Choroid plexus epithelial cell (primary cell): ENCODE measurements around the gene ITPRIPL2.

Source experiments
- DNase-seq: peaks from one replicate; pipeline ENCODE4 v3.0.0-alpha.2; 2010; ENCODE audit warnings: low read depth
- H3K4me3 ChIP-seq: 2 replicates; pipeline ENCODE4 v1.5.1; 2011; ENCODE audit warnings: low read depth, mild to moderate bottlenecking, control low read depth, low read length, moderate library complexity
- CTCF ChIP-seq: conservative IDR thresholded peaks from 2 replicates; pipeline ENCODE4 v1.5.1; 2011; ENCODE audit warnings: low read depth, mild to moderate bottlenecking, control low read depth, inconsistent platforms, low read length, moderate library complexity

ITPRIPL2 gene

GRCh38 chr16:19136549-19137196 is 22.9 kb downstream of the ITPRIPL2 start:
- DNase-seq: peak; percentile 56
- no peak for TF ChIP-seq CTCF

GRCh38 chr16:19137201-19138128 is 23.7 kb downstream of the ITPRIPL2 start:
- DNase-seq: peak; percentile 81
- no peak for TF ChIP-seq CTCF

More at GRCh38 chr16:19136549-19137196, 22.9 kb downstream of the ITPRIPL2 start:
- H3K4me3 ChIP-seq: no peak overlapping the region

GRCh38 chr16:19138601-19139000 is 24.8 kb downstream of the ITPRIPL2 start:
- H3K4me3 ChIP-seq: no peak overlapping the region
- DNase-seq: peak; percentile 91
- no peak for TF ChIP-seq CTCF

More at GRCh38 chr16:19137201-19138128, 23.7 kb downstream of the ITPRIPL2 start:
- no peak overlapping the region for H3K4me3 ChIP-seq

- no peak for DNase-seq
- TF ChIP-seq CTCF: no peak
- no peak overlapping the region for H3K4me3 ChIP-seq
Measured at GRCh38 chr16:19139436-19140091, 25.8 kb downstream of the ITPRIPL2 start.

GRCh38 chr16:19140396-19140795 is 26.6 kb downstream of the ITPRIPL2 start:
- no peak for DNase-seq
- no peak for TF ChIP-seq CTCF
- no peak overlapping the region for H3K4me3 ChIP-seq

- H3K4me3 ChIP-seq: no peak overlapping the region
- TF ChIP-seq CTCF: no peak
- no peak for DNase-seq
Measured at GRCh38 chr16:19142939-19143598, 29.3 kb downstream of the ITPRIPL2 start.
